CD1c-positive myeloid dendritic cell (primary cell): ENCODE results near the gene CCDC38.
"Not testable (repeated sequence)": the region's sequence is repeated elsewhere in the genome, so short reads cannot be mapped to it uniquely, and the experiment has no call there.

Source experiments
- DNase-seq: peaks from one replicate; pipeline ENCODE4 v3.0.0-alpha.2; 2016; ENCODE audit errors: extremely low spot score

Gene CCDC38

DNA sequence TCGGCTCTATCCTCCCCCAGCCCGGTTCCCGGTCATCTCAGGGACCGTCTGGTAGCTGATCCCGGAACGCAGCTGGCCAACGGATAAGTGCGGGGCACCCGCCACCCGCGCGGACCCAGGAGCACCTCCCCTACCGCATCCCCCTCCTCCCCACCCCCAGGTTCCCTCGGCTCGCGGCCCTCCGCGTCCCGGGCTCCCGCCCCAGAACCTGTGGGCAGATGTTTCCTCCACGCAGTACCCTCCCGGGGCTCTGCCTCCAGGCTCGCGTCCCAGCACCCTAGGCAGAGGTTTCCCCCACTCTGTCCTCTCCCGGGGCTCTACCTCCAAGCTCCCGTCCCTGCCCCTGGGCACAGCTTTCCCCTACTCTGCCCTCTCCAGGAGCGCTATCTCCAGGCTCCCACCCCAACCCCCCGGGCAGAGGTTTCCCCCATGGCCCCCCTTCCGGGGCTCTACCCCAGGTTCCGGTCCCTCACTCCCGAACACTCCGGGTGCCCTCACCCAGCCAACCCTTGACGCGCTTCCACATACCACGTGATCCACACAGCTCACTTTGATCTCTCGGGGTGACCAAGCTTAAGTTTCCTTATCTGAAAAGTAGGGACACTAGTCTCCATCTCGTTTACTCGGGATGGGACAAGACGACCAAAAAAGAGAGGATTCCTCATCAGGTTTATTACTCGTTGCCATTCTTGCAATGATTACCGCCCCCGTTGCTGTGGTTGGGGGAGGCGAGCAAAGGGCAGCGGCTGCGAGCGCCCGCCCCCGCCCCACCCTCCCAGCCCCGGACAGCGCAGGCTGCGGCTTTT is at the start of gene CCDC38:
Gene CCDC38, minus strand, starts transcription at position 91 of the 806 bp plus-strand sequence. CDS start 6,105 bp downstream, outside the sequence.
- peak; percentile 88 for DNase-seq

DNA sequence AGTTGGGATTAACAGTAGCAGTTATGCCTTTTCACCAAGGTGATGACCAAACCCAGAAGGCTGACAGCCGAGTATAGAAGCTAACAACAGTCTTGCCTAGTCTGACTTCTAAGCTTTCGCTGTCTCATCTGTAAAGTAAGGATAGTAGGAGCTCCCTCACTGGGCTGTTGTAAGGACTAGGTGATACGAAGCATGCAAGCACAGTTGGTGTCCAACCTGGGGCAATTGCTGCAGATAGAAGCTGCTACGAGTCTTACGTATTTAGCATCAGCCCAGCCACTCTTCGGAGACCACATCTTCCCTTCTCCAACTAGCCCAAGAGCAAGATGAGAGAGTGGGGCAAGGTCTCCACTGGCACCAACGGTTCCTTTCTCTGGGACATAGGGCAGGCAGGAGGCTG is 47.7 kb upstream of the CCDC38 start:
- no peak for DNase-seq

DNA sequence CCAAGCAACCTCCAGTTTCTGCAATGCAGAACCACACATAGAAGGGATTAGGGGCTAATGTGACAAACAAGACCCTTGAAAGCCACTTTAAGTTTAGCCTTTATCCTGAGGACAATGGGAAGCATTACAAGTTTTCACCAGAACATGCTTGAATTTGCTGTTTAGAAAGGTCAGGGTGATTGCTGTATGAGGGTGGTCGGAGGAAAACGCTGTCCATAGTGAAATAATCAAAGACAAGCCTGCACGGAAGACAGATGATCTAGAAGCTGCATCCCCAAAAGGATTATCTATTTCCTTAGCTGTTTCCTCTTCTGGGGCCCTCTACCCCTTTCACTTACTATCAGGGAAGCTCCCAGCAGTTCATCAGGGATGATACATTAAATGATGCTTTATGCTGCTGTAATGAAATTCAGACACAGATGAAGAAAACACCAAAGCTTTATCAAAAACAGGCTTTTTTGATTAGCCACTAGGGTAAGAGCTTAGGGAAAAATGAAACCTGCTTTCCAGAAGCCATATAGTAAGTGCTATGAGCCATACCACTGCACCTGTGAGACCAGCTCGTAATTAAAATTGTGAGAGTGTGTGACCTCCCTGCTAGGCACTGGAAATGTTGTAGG is 47.2 kb upstream of the CCDC38 start:
- no peak for DNase-seq

DNA sequence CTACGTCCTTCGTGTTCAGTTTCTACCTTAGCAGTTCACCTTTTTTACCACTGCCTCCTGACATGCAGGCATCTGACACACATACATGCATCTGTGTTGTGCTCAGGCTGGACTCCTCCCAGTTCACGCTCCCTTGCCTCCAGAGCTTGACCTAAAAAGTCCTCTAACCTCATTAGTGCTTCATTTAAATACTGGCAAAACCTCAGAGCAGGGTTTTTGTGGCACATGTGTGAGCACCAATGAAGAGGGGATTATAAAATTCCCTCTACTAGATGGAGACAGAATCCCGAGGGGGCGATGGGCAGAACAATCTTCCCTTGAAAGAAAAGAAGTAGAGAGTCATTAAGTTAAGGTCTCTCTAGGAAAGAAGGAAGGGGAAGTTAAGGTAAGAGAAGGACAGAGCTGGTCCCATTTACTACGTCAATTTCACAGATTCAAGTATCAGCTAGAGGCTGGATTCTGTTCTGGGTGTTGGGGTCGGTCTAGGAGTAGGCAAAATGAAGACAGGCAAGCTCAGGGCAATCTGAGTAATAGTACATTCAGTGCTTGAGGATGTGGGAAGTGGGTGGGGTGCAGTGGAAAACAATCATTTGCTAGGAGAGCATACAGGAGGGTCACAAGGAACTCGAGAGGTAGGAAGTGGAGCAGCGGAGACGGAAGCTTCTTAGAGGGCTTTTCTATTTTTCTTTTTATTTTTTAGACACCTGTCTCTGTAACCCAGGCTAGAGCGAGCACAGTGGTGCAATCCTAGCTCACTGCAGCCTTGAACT is 46.3 kb upstream of the CCDC38 start:
- no peak for DNase-seq

DNA sequence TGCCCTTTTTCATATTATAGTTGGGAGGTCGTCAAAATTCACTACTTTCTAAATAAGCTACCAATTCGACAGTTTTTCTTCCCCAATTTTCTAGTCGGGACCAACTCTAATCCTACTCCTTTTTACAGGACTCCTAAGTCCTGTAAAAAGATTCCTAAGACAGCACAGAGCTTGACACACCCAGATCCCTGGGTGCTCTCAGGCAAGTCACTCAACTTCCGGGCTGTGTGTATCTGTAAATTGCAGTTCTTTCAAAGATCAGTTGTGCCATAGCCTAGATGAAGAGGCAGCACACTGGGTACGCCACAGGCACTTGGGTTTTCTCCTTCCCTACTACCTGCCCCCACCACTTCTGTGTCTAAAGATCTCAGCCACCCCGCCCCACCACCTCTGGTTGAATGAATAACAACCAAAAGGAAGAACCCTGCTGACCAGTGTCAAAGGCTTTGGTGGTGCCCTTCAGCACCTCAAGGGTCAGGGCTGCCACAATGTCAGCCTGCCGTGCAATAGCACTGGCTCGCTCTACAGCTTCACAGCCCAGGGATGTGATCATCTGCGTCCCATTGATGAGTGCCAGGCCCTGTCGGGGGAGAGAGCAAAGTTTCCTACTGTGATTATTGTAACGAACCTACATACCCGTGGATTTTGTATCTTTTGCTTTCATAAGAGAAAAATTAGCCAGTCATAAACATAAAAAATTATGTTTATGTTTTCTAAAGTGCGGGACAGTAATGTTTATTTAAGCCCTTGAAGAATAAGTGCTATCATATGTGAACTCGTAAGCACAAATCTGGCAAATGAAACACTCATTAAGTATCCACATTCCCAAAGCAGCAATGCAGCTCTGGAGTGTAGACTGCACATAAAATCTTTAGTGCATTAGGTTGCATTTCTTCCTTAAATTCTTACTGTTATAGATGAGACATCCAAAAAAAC is 44.5 kb upstream of the CCDC38 start:
- DNase-seq, result no peak

DNA sequence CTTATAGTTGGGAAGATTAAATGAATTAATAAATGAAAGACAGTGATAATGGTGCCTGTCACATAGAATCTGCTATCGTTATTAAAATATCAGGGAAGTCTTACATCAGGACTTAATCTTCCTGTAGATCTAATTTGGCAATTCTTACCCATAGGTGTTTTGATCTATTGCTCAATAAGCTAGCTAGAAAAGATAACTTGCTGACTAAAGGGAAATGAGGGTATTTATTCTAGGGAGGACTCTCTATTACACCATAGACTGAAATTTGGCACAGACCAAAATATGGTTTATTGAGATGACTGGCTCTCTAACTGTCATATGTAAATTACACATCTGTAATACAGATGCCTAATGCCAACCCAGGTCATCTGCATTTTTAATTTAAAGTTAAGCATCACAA is 42.3 kb upstream of the CCDC38 start:
- no peak for DNase-seq

DNA sequence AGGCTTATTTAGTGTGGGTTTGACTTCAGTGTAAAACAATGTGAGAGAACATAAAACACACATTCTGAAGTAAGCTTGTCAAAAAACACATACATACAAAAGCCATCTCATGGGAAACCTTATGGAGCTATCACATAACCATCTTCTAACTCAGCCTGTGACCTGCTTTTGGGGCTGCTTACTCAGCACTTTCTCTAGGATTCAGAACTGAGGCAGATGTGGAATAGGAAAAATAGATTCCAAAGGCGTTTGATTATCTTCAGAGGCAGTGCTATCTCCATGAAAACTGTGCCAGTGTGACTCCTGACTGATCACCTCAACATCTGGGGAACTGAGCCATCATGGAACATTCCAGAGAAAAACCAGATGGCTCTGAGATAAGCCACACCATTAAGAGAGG is 40.2 kb upstream of the CCDC38 start:
- DNase-seq, result no peak

DNA sequence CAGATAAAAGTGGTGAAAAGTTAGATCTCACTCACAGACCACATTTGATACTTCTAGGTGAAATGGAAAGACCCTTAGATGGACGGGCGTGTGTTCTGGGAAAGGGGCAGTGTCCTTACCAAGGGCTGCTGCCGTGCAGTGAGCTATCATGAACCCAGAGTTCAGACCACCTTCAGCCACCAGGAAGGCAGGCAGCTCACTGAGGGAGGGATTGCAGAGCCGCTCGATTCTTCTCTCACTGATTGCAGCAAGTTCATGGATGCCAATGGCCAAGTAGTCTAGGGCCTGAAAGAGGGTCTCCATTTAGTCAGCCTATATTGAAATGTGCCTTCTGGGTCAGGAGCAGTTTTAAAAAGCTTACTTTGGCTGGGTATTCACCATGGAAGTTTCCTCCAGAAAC is 38.0 kb upstream of the CCDC38 start:
- no peak for DNase-seq

DNA sequence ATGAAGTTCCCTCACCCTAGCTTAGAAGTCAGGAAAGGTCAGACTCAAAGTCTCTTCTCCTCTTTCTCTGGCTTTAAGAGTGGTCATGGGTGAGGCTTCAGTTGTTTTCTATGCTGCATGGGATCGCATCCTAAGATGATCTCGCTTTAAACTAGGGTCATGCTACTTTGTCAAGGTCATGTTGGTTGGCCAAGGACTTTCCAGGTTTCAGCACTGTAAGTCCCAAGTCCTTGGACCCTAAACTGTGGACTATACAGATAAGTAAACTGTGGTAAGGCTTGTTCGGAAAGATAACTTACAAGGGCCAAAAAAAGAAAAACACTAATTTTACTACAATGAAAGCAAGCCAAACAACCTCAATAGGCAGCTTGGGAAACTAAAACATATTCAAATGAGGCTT is 36.4 kb upstream of the CCDC38 start:
- no peak for DNase-seq

DNA sequence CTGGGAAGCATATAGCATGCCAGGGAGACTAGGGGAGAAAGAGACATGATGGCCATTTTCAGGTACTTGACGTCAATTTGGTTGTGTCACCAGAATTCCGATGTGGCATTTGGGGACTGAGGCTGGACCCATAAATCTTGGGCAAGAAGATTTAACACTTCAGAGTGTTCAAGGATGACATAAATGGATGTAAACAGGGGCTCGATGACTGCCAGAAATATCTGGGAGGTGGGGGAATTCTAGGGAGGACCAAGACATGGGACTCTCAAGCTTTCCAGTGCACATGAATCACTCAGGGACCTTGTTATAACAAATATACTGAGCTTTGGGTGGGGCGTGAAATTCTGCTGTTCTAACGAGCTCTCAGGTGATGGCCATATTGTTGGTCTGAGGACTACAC is 35.9 kb upstream of the CCDC38 start:
- DNase-seq, result no peak

DNA sequence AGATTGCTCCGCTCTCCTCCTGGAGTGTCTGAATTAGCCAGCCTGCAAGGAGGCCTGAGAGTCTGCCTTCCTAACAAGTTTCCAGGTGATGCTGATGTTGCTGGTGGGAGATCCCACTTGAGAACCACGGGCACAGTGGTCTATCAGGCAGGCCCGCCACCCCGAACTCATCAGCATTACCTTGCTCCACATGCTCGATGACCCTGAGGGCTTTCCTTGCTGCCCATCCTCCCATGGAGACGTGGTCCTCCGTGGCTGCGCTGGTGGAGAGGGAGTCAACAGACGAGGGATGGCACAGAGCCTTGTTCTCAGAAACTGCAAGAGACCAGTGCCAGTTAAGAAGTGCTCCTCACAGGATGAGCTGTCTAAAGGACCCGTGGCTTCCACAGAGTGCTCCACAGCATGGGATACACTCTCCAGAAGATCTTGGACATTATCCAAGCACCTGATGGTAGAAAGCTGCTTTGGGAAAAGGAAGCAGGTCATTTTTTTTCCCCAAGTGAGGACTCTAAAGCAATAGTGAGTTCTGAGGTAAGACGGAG is 35.4 kb upstream of the CCDC38 start:
- DNase-seq, result no peak

DNA sequence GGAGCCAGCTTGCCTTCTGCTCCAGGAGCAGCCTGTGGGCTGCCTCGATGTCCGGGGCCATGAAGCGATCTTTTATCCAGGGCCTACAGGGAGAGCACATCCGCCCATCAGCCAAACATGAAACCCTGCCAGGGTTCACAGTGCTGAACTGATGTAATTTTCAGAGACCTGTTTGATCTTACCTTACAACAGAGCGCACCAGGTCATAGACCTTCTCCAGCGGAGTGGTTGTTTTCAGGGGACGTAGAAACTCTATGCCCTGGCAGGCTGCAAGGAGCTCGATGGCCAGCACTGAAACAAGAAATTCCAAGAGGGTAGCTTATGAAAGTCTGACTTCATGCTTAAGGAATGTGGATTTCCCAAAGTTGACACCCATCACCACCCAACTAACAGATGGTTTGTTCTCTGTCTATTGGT is 34.0 kb upstream of the CCDC38 start:
- no peak for DNase-seq

DNA sequence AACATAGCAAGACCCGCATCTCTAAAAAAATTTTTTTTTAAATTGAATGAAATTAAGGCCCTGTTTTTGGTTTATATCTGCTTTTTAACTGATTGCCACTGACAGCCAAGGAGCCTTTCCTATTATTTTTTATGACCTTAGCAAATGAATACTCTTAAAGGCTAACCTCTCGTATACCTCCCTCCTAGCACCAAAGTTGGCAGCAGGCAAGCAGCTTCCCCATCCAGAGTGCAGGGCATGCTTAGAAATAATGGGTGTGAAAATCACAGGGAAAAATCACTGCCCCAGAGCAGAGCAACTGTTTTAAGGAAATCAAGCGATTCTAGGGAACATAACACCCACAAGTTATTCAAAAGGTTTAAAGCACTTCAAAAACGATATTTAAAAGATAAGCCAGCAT is 33.1 kb upstream of the CCDC38 start:
- no peak for DNase-seq

DNA sequence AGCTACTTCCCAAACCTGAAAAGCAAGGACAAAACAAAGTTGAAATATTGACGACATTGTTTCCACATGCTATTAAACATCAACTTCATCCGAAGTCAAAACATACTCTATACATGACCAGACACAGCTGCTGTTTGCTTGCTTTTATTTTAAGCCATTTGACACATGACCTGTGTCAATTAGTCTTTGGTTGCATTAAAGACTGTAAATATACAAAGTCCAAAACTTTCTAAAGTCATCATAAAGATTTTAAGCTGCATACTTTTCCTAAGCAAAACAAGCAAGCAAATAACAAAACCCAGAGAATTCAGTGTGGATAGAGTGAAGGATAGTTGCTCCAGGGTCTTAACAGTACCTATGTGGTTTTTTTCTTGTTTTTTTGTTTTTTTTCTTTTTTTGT is 31.9 kb upstream of the CCDC38 start:
- no peak for DNase-seq

DNA sequence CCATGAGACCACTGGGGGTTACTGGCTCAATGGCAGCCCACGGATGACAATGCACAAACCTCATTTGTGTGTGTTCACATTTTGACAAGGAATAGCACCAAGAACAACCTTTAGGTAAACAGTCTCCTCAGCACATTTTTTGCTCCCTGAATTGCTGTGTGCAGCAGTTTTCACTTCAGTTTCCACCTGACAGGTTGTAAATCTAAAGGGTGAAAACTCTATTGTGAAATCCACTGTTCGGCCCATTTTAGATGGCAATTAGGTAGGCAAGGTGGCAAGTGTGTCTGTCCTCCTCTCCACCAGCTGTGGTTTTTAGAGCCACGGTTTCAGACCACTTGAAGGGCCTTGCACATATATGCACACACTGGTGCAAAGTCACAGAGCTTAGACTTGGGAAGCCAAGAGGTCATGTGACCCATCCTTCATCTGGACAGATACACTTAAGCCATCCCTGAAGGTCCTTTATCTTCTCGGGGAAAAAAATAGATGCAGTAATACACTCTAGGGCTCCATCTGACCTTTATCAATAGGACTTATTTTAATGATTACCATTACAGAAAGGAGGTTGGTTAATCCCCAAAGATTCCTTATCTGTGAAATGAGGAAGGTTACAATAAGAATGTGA is 30.5 kb upstream of the CCDC38 start:
- no peak for DNase-seq

DNA sequence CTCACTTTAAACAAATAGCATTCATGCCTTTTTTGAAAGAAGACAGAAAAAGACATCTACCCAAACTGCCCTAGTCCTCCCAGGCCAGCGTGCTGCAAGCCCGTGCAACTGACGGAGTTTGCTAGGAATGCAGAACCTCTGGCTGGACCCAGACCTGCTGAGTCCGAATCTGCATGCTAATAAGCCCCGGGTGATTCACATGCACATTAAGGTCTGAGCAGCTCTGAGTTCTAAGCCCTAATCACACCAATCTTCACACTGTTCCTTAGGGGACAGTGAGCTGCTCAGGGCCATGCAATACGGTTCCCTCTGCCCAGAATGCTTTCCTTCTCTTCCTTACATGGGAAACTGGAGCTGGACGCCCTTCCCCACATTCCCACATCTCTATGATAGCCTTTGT is 28.5 kb upstream of the CCDC38 start:
- no peak for DNase-seq

DNA sequence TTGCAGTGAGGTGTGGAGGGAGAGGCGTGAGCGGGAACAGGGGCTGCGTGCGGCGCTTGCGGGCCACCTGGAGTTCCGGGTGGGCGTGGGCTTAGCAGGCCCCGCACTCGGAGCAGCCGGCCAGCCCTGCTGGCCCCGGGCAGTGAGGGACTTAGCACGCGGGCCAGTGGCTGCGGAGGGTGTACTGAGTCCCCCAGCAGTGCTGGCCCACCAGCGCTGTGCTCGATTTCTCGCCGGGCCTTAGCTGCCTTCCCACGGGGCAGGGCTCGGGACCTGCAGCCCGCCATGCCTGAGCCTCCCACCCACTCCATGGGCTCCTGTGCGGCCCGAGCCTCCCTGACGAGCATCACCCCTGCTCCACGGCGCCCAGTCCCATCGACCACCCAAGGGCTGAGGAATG is 26.7 kb upstream of the CCDC38 start:
- not testable (repeated sequence) for DNase-seq

DNA sequence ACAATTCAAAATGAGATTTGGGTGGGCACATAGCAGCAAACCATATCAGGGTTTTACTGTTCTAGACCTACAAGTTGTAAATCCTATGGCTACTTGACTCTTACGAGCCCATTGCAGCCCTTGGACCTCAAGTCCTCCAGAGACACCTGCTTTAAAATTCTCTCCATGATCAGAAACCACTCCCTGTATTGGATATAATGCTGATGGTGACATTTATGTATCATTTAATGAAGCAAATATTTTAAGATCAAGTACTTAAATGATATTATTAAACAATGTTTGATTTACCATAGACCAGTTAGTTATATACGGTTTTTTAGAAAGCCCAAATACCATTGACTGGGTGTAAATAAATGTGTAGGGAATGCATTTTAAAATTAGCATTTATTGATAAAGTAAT is 24.9 kb upstream of the CCDC38 start:
- no peak for DNase-seq

DNA sequence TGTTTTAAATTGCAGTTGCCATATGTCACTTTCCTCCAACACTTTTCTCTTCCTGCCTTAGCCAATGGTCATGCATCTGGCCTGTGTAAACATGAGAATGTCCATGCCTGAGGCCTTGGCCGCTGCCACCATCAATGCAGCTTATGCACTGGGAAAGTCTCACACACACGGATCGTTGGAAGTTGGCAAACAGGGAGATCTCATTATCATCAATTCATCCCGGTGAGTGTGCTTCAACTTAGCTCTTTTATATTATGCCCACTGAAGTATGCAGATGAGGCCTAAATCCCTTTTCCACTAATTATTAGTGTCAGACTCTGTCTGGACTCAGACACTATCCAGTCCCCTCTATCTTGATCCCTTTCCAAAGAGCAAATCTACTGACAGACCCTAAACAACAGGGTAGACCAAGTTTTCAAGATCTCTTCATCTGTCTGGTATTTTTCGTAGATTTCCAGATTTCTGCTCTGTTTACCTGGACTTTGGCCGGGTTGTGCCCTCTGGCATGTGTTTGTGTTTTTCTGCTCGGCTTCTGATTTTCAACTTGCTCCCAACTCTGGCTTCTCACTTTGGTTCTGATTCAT is 24.0 kb upstream of the CCDC38 start:
- no peak for DNase-seq

DNA sequence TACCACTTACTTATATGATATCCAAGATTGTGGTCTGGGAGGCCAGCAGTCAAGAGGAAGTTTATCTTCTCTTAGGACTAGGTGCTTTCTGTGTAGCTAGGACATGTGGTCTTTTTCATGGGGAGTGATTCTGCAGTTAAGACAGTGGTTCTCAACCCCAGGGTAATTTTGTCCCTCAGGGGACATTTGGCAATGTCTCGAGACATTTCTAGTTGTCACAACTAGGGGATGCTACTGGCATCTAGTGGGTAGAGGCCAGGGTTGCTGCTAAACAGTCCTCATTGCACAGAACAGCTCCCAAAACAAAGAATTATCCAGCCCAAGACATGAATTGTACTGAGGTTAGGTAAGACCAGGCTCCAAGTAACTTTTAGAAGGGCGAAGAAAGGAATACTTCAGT is 20.7 kb upstream of the CCDC38 start:
- DNase-seq, result no peak

DNA sequence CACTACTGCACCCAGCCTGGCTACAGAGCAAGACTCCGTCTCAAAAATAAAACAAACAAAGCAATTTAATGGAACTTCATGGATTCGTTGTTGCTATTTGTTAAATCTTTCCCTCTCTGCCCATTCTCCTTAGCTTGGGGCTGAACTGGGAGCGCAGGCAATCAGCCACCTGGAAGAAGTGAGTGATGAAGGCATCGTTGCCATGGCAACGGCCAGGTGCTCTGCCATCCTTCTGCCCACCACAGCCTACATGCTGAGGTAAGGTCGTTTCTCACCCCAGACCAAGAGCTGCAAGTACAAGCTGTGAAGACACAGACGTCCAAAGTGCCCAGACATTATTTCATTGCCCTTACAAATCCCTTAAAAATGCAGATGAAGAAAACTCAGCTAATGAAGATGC is 19.8 kb upstream of the CCDC38 start:
- DNase-seq, result no peak
